Transverse colon (tissue), 4 donors: Measurements from ENCODE around the gene PGR. TPM values are rescaled to one million over a fixed set of nuclear protein-coding genes. Genes with fewer than 3 reads are reported as not detected.

Source experiments
- DNase-seq: peaks from one replicate; pipeline ENCODE4 v3.0.0-alpha.2; 2019
- H3K27ac ChIP-seq, 4 donors: fragments of 200-600 bp; sonication (generic); 2 replicates each; pipeline ENCODE4 v1.5.1; 2016 to 2018; ENCODE audit warnings: inconsistent platforms in 4 of 4
- H3K27me3 ChIP-seq: fragments of 200-600 bp; sonication (generic); 2 replicates; pipeline ENCODE4 v1.5.1; 2017; ENCODE audit warnings: inconsistent platforms
- H3K36me3 ChIP-seq, 4 donors: fragments of 200-600 bp; sonication (generic); 2 replicates each; pipeline ENCODE4 v1.5.1; 2017 to 2019; ENCODE audit warnings: inconsistent platforms in 4 of 4
- H3K4me1 ChIP-seq, 4 donors: fragments of 200-600 bp; sonication (generic); 2 replicates each; pipeline ENCODE4 v1.5.1; 2017 to 2020; ENCODE audit warnings: inconsistent platforms in 4 of 4
- H3K4me3 ChIP-seq, 4 donors: fragments of 200-600 bp; sonication (generic); 1 replicate in 1 of 4; 2 replicates in 3 of 4; pipeline versions ENCODE4 v1.5.1 to v1.6.1; 2017 to 2019; ENCODE audit warnings: inconsistent platforms in 4 of 4
- H3K9me3 ChIP-seq, 2 donors: fragments of 200-600 bp; sonication (generic); 2 replicates each; pipeline ENCODE4 v1.5.1; 2017 to 2019; ENCODE audit warnings: inconsistent platforms in 2 of 2
- CTCF ChIP-seq, 5 experiments: fragments of 200-600 bp in 3 of 5; fragments of 450-650 bp in 2 of 5; sonication (generic) in 3 of 5; IDR thresholded peaks; 1 replicate in 2 of 5; 2 replicates in 3 of 5; pipeline ENCODE4 v1.5.1; 2016 to 2017; ENCODE audit warnings: antibody characterized with exemption in 5 of 5, inconsistent platforms in 3 of 5, mild to moderate bottlenecking in 2 of 5, moderate library complexity in 1 of 5
- EP300 ChIP-seq: sonication (generic); formaldehyde crosslinking; IDR thresholded peaks from one replicate; pipeline ENCODE4 v1.6.1; 2017; ENCODE audit warnings: antibody characterized with exemption, low read depth
- POLR2A ChIP-seq: fragments of 450-650 bp; IDR thresholded peaks from one replicate; pipeline ENCODE4 v1.6.1; 2016; ENCODE audit warnings: antibody characterized with exemption, mild to moderate bottlenecking, moderate library complexity
- POLR2AphosphoS5 ChIP-seq, 3 donors: sonication (generic); formaldehyde crosslinking; IDR thresholded peaks; one replicate each; pipeline ENCODE4 v1.6.1; 2016; ENCODE audit warnings: antibody characterized with exemption in 3 of 3
- WGBS, 2 donors: methylation state at CpG; one replicate each; pipeline ENCODE4 v1.1.5; 2018; ENCODE audit warnings: low coverage in 1 of 2; 5-methylcytosine and 5-hydroxymethylcytosine counted together
- in situ Hi-C, 4 donors: fragments of 200-750 bp; cut with MboI; loops; one replicate each; pipeline versions ENCODE4 v1.15.0 to v1.15.1; 2017; ENCODE audit warnings: low sequenced_read_pairs in 3 of 4, low pct_ligation_motif_present in 1 of 4, low pct_unique_long_range_greater_than_20kb in 1 of 4
- intact Hi-C: fragments of 100-400 bp; cut with DNase I; formaldehyde crosslinking; loops from one replicate; pipeline ENCODE4 v1.15.1; 2023; ENCODE audit warnings: low total_unique reads
- total RNA-seq, 4 donors: library from RNA; depleted of rRNA; stranded (reverse); fragments of >200 nt; gene quantifications; one replicate each; pipeline ENCODE4 v1.1.0, GENCODE V29; 2016

Gene PGR
- total RNA-seq, 4 donors from 2014 or later: 0.95 to 8.0 (median 1.7) TPM

DNA sequence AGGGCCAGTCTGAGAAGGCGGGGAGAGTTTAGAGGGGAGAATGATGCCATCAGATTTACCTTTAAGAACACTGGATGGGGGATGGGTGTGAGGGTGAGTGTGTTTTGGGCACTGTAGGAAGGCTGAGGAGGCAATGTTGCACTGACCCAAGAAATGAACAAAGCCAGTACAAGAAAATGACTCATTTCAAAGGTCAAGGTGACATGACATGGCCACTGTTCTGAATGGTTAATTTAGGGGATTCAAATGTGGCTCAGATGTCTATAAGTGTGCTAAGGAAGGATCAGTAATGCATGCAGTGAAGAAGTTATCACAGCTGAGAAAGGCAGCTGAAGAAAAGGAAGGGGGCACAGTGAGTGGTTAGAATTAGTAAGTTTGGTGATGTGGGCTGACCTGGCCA lies 129.9 kb downstream of the PGR start:
- in situ Hi-C loops: no loop called here
- no peaks in the 10 kb centered on the region for H3K36me3 ChIP-seq
- no peak overlapping the region for H3K4me3 ChIP-seq
- TF ChIP-seq EP300: no peak
- TF ChIP-seq POLR2AphosphoS5 (IDR thresholded peaks at IDR 0.05): no peak
- no peak for TF ChIP-seq CTCF (IDR thresholded peaks at IDR 0.05)
- no peak for TF ChIP-seq POLR2A
- H3K27me3 ChIP-seq: no peaks in the 10 kb centered on the region
- H3K27ac ChIP-seq: no peak overlapping the region
- intact Hi-C loops: no loop called here
- no peak for DNase-seq
- no peaks in the 10 kb centered on the region for H3K4me1 ChIP-seq
- H3K9me3 ChIP-seq: no peaks in the 10 kb centered on the region
- 74 to 90% methylated on average over 1 of the region's 1 CpG for WGBS, 2 donors

DNA sequence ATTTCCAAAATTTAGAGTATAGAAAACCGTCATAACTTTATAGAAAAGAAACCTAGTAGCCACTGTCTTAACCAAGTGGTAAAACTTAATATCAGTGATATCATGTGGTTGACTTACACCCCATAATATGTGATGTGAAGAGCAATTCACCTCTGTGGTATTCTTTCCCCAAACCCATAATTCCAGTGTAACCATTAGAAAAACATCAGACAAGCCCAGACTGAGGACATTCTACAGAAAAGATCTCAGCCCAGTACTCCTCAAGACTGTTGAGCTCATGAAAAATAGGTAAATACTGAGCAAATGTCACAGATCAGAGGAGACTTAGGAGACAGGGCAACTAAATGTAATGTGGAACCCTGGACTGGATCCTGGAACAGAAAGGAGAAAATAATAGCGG lies 134.6 kb downstream of the PGR start:
- H3K4me1 ChIP-seq: no peaks in the 10 kb centered on the region
- 92% methylated on average over 2 of the region's 2 CpGs for WGBS, 2 donors
- DNase-seq: no peak
- intact Hi-C loops: no loop called here
- H3K9me3 ChIP-seq: no peaks in the 10 kb centered on the region
- no peak overlapping the region for H3K27ac ChIP-seq
- in situ Hi-C loops: no loop called here
- H3K4me3 ChIP-seq: no peak overlapping the region
- TF ChIP-seq CTCF (IDR thresholded peaks at IDR 0.05) (no peak), POLR2AphosphoS5 (IDR thresholded peaks at IDR 0.05) (no peak), EP300 (no peak), POLR2A (no peak)
- peaks cover 0 to 3% (median 0%) of the 10 kb centered on the region in 4 donors for H3K36me3 ChIP-seq
- no peaks in the 10 kb centered on the region for H3K27me3 ChIP-seq

GRCh38 chr11:100991541-100991940 lies 138.1 kb downstream of the PGR start:
- H3K27me3 ChIP-seq: no peaks in the 10 kb centered on the region
- no peaks in the 10 kb centered on the region for H3K4me1 ChIP-seq
- in situ Hi-C loops: no loop called here
- H3K9me3 ChIP-seq: no peaks in the 10 kb centered on the region
- 63 to 82% methylated on average over 2 of the region's 2 CpGs for WGBS, 2 donors
- DNase-seq: no peak
- TF ChIP-seq POLR2A: no peak
- no peak for TF ChIP-seq EP300
- TF ChIP-seq POLR2AphosphoS5 (IDR thresholded peaks at IDR 0.05): no peak
- TF ChIP-seq CTCF (IDR thresholded peaks at IDR 0.05): no peak
- no peak overlapping the region for H3K4me3 ChIP-seq
- peaks cover 0 to 5% (median 0%) of the 10 kb centered on the region in 4 donors for H3K36me3 ChIP-seq
- intact Hi-C loops: no loop called here
- no peak overlapping the region for H3K27ac ChIP-seq

DNA sequence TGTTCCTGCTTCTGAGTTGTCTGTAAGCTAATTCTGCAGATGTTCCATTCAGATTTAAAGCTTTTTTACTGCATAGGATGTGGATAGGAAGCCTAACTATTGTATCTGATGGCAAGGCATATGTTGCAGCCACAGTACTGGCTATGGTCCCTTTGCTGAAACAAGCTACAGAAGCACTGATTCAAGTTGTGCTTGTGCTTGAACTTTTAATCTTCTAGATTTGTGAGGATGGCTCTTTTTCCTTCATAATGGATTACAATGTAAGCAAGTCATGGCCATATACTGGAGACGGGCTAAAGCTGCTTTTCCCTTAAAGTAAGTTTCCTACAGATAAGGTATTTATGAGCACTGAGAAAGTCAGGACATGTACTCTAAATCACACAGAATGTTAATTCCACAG lies 138.7 kb downstream of the PGR start:
- Histone ChIP-seq H3K27ac (no peak overlapping the region), H3K9me3 (no peaks in the 10 kb centered on the region), H3K27me3 (no peaks in the 10 kb centered on the region), H3K36me3 (peaks cover 0 to 5% (median 0%) of the 10 kb centered on the region in 4 donors), H3K4me3 (no peak overlapping the region), H3K4me1 (no peaks in the 10 kb centered on the region)
- intact Hi-C loops: no loop called here
- DNase-seq: no peak
- WGBS, 2 donors: 79 to 88% methylated on average over 1 of the region's 1 CpG
- in situ Hi-C loops: no loop called here
- TF ChIP-seq EP300: no peak

DNA sequence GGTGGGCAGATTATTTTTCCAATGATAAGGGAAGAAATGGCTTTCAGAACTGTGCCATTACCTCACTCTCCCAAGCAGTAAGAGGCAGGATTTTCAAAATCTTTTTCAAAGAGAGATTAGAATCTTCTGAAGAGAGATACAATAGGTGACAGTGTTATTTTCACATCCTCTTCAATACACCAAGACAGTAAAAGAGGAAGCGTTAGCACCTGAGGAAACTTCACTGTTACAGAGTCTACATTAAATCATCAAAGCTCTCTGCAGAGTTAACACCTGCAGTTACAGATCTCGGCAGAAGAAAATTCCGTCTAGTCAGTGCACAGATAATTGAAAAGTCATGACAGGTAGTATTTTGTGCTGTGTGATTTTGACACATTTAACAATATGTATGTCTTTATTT lies 144.9 kb downstream of the PGR start:
- no peak for DNase-seq
- no peaks in the 10 kb centered on the region for H3K36me3 ChIP-seq
- no peaks in the 10 kb centered on the region for H3K4me1 ChIP-seq
- TF ChIP-seq CTCF (IDR thresholded peaks at IDR 0.05) (no peak), POLR2A (no peak), POLR2AphosphoS5 (IDR thresholded peaks at IDR 0.05) (no peak), EP300 (no peak)
- no peak overlapping the region for H3K27ac ChIP-seq
- 73 to 77% methylated on average over 3 of the region's 3 CpGs for WGBS, 2 donors
- H3K4me3 ChIP-seq: no peak overlapping the region
- in situ Hi-C loops (no loop called here), intact Hi-C loops (no loop called here)
- no peaks in the 10 kb centered on the region for H3K27me3 ChIP-seq
- H3K9me3 ChIP-seq: no peaks in the 10 kb centered on the region
